ENCODE data around the gene TNFRSF8. TPM values are rescaled to one million over a fixed set of nuclear protein-coding genes. Genes with fewer than 3 reads are reported as not detected.

Gene TNFRSF8
- total and polyA plus RNA-seq, 9 of the 15 experiments (the other 6 are each of a cell fraction or from before 2014, with no cell fraction given) = 3.5 to 38.4 (median 17.1) TPM

DNA sequence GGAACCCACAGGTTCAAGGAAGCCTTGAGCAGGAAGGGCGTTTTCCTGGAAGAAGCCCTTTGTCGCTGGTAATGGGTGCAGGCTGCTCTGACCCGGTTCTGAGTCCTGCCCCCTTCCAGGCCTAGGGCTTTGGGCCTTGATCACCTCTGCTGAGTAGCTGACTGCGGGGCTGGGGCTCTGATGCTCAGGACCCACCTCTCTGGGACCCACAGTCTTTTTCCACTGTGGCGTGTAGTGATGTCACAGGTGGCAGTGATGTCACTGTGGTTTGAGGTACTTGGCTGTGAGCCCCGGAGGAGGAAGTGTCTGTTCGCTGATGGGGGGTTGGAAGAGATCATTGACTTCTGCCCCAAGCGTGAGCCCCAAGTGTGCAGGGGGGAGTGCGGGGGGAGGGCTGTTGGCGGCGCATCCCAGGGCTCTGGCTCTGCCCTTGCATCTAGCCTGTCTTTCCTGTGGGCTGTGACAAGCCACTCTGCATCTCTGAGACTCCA, 110.6 kb downstream of the TNFRSF8 start (continued):
- TF ChIP-seq, protein P1, sequence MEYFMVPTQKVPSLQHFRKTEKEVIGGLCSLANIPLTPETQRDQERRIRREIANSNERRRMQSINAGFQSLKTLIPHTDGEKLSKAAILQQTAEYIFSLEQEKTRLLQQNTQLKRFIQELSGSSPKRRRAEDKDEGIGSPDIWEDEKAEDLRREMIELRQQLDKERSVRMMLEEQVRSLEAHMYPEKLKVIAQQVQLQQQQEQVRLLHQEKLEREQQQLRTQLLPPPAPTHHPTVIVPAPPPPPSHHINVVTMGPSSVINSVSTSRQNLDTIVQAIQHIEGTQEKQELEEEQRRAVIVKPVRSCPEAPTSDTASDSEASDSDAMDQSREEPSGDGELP (CRISPR knock-in tag; IDR thresholded peaks at IDR 0.05; ENCODE audit: borderline replicate concordance) = peak; percentile 42; the same call in 1 of the 2 replicates
- 0 out of 4 replicates have a peak, but pooled peaks of 1 of the 2 experiments have one; percentile 19 for TF ChIP-seq RCOR1 (IDR thresholded peaks at IDR 0.05; ENCODE audit: borderline replicate concordance in 1 of 2, low read depth in 2 of 2, low read length in 2 of 2)
- no peak for TF ChIP-seq ZBTB8A (IDR thresholded peaks at IDR 0.05; ENCODE audit: partially characterized antibody)
- TF ChIP-seq XRCC5 (IDR thresholded peaks at IDR 0.05; ENCODE audit: low read depth, low read length) = no peak
- no peak for TF ChIP-seq TBP (optimal IDR thresholded peaks at IDR 0.05; ENCODE audit: low read depth, low read length)
- no peak for TF ChIP-seq MCM5 (IDR thresholded peaks at IDR 0.05; ENCODE audit: low read depth)
- no peak for TF ChIP-seq SP2 (IDR thresholded peaks at IDR 0.05; ENCODE audit: extremely low read depth, low read depth, low read length, poor library complexity, severe bottlenecking)
- TF ChIP-seq SOX6 (IDR thresholded peaks at IDR 0.05) = no peak
- TF ChIP-seq TCF3 (CRISPR knock-in tag; IDR thresholded peaks at IDR 0.05) = no peak
- TF ChIP-seq MTA3 (IDR thresholded peaks at IDR 0.05; ENCODE audit: borderline replicate concordance) = peak; percentile 91
- 0 out of 2 replicates have a peak, but pooled peaks have one; percentile 8 for TF ChIP-seq CBFB (CRISPR knock-in tag; IDR thresholded peaks at IDR 0.05)
- no peak for TF ChIP-seq SREBF2 (CRISPR knock-in tag; IDR thresholded peaks at IDR 0.05)
- peak; percentile 97 for TF ChIP-seq CREM (IDR thresholded peaks at IDR 0.05; ENCODE audit: low read depth)
- TF ChIP-seq KLF13 (tag; IDR thresholded peaks at IDR 0.05; ENCODE audit: borderline replicate concordance, low read depth) = no peak
- 0 out of 2 replicates have a peak, but pooled peaks have one; percentile 25 for TF ChIP-seq ZFPM2 (CRISPR knock-in tag; IDR thresholded peaks at IDR 0.05)
- no peak for TF ChIP-seq ARNT (IDR thresholded peaks at IDR 0.05)
- no peak for TF ChIP-seq ZNF444 (CRISPR knock-in tag; IDR thresholded peaks at IDR 0.05)
- no peak for TF ChIP-seq SETDB1 (IDR thresholded peaks at IDR 0.05; ENCODE audit: low read length)
- TF ChIP-seq POLR3A (IDR thresholded peaks at IDR 0.05; ENCODE audit: borderline replicate concordance, extremely low read depth, insufficient read depth, insufficient read length) = no peak
- TF ChIP-seq PTRF (tag; IDR thresholded peaks at IDR 0.05) = no peak
- TF ChIP-seq HDAC1 (IDR thresholded peaks at IDR 0.05) = no peak
- no peak for TF ChIP-seq PCBP1 (IDR thresholded peaks at IDR 0.05; ENCODE audit: low read depth, low read length, poor library complexity, severe bottlenecking)
- no peak for TF ChIP-seq CC2D1A (IDR thresholded peaks at IDR 0.05)
- no peak for TF ChIP-seq NONO (IDR thresholded peaks at IDR 0.05; ENCODE audit: low read depth in 2 of 2, low read length in 1 of 2)
- TF ChIP-seq, protein P2, sequence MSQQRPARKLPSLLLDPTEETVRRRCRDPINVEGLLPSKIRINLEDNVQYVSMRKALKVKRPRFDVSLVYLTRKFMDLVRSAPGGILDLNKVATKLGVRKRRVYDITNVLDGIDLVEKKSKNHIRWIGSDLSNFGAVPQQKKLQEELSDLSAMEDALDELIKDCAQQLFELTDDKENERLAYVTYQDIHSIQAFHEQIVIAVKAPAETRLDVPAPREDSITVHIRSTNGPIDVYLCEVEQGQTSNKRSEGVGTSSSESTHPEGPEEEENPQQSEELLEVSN (IDR thresholded peaks at IDR 0.05; ENCODE audit: borderline replicate concordance in 1 of 2, extremely low read depth in 1 of 2, insufficient read depth in 1 of 2, insufficient read length in 1 of 2, low read depth in 1 of 2, low read length in 1 of 2, poor library complexity in 1 of 2, severe bottlenecking in 1 of 2) = no peak
